Inferior parietal cortex (tissue), 1 donor: ENCODE measurements around the gene PAMR1.
"Not testable (repeated sequence)": the region's sequence is repeated elsewhere in the genome, so short reads cannot be mapped to it uniquely, and the experiment has no call there.

Experiments used
- DNase-seq: peaks from one replicate; pipeline ENCODE4 v3.0.0-alpha.2; 2016; ENCODE audit errors: extremely low spot score

Gene PAMR1

DNA sequence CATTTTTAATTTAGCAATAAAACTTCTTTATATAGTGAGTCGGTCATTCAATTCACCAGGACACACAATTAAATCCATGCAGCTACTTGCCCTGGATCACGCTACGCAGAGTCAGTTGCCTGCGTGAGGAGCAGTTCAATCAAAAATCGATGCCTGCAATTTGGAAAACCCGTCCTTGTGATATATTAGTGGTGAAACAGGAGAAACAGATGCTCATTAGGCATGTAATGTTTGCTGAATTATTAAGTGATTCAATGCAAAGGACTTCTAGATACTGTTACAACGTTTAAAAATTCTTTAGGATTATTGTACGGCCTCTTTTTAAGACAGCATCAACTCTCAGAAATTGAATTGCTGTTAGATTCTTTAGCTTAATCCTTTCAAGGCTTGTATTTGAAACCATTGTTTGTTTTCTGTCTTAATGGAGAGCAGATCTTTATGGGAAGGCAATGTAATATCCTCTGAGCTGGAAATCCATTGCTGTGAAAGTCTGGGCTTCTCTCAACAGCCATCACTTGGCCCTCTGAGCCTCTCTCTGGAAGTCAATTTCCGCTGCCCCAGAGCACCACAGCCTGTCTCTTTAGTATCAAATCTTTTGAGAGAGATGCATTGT, 20.1 kb upstream of the PAMR1 start:
- no peak for DNase-seq

DNA sequence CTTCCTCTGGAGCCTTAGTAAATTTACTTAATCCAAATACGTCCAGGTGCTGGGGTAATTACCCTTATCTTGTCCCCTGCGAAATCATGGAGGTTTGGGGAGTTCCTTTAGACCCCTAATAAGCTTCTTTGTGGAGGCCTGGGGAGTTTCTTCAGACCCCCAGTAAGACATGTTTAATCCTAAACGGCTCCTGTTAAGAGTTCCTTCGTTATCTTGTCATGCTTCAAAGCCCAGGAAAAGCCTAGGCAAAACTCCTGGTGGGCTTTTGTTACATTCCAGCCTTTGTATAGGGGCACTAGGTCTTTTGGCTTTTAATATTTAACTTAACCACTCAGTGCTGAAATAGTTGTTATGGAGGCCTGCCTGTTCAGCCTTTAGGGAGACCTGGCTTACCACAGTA, 18.1 kb upstream of the PAMR1 start:
- no peak for DNase-seq

- no peak for DNase-seq
Observed at GRCh38 chr11:35541621-35542375, 16.4 kb upstream of the PAMR1 start.

DNA sequence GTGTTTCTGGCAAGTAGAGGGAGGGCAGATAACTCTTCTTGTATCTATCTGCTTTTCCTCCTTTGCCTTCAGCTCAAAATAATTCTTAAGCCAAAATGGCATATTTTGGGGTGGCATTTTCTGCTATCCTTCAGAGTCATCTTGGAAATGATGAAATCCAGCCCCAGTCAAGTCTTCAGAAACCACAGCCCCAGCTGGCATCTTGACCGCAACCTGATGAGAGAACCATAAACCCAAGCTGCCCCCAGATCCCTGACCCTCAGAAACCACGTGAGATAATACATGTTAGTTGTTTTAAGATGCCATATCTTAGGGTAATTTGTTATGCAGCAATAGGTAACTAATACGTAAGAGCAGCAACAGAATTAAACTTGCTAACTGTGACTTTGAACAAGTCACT, 15.1 kb upstream of the PAMR1 start:
- no peak for DNase-seq

GRCh38 chr11:35539781-35540281, 14.4 kb upstream of the PAMR1 start:
- no peak for DNase-seq

DNA sequence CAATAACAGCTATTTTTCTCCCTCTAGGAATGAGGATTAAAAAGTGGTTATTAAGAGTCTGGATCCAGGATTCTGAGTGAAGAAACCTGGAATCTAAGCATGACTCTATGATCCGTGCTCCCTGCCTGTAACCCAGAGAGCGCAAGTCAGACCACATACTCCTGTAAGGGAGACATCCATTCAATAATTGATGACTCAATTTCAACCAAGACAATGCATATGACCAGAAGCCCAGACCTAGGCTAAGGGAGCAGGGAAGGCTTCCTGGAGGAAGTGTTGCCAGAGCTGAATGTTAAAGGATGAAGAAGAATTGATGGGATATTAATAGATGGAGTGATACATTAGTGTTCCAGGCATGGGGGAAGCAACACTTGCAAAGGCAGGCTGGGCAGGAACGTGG, 13.8 kb upstream of the PAMR1 start:
- DNase-seq = no peak

GRCh38 chr11:35536470-35536869, 11.1 kb upstream of the PAMR1 start:
- DNase-seq = no peak

- DNase-seq = no peak
Observed at GRCh38 chr11:35531246-35531645, 5.8 kb upstream of the PAMR1 start.

GRCh38 chr11:35529971-35530495, 4.6 kb upstream of the PAMR1 start:
- no peak for DNase-seq

GRCh38 chr11:35526370-35526792, 965 bp upstream of the PAMR1 start:
- DNase-seq = no peak

DNA sequence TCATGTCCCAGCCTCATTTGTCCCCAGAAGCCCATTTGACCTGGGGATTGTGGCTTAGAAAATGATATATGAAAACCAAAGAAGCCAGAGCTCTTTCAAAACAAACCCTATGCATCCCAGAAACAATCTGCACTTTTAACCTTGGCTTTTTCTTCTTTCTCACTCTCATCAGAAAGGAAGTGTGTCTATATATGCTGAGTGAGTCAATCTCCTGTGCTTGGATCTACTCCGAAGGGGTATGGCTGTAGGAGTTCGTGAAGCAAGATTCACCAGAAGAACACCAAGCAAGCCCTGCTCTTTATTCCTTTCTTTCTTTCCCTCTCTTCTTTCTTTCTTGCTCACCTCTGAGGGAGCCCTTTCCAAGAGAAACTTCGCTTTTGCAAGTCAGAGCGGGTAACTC, 636 bp downstream of the PAMR1 start:
- DNase-seq = no peak

GRCh38 chr11:35523861-35524260, 1.6 kb downstream of the PAMR1 start:
- DNase-seq = no peak

DNA sequence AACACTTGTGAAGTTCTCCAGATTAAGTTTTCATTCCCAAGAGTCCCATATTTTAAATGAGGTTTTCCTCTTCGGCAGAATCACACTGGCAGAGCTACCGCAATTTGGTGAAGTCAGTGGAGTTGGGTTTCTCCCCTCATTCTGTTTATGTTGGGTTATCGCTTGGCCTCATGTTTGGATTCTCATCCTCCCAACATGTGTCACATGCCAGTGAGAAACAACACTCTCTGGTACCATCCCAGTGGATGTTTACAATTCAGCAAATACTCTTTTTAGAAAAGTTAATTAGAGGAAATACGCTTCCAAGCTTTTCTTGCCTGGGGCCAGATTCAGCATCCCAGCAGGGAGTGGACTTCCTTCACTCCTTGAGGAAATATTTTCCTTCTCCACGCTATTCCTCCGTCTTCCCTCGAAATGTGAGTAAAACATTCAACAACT, 2.1 kb downstream of the PAMR1 start:
- DNase-seq = no peak

GRCh38 chr11:35522091-35522490, 3.3 kb downstream of the PAMR1 start:
- DNase-seq = not testable (repeated sequence)

DNA sequence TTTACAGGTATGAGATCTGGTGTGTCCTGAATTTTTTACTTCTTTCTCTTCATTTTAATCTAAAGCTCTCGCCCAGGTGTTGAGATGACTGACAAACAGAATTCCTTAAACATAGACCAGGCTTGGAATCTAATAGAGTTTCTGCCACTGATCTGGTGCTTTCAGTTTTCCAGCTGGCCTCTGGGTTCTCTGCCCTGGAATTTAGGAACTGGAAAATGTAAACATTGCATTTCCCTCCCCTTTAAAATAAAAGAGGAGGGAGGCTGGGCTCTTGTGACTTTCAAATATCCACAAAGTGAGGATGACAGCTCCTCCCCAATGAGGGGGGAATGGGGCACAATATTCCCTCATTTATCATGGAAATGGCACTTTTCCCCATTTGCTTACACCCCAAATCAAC, 5.0 kb downstream of the PAMR1 start:
- DNase-seq = no peak

DNA sequence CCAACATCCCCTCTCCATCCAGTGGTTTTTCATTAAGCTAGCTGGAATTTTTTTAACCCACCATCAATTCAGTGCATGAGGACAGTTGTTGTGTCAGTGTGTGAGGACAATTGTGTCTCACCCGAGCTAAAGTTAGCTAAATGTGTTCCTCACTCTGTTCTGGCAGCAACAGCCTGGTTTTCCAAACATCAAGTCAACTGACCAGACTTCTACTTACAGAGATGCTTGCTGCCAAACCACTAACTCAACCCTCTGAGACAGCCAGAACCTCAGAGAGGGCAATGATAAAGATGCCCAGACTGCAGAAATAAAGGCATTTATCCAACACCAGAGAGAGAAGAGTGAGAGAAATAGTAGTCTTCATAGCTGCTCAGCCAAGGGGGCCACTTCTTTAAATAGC, 6.7 kb downstream of the PAMR1 start:
- no peak for DNase-seq

DNA sequence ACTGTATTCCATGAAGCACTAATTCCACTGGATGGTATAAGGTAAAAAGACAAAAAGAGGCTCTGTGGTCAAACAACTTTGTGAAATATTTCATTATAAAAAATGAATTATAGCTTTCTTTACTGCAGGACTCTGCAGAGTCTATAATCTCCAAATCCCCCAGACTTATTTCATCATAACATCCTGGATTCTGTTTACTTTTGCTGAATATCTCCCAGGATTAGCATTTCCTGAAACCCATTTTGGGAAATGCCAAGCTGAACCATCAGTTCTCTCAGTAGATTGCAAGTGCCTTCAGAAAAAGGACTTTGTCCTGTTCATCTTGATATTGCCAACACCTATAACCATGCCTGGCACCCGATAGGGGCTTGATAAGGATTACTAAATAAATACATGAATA, 7.9 kb downstream of the PAMR1 start:
- no peak for DNase-seq

GRCh38 chr11:35516403-35516802, 9.0 kb downstream of the PAMR1 start:
- no peak for DNase-seq

GRCh38 chr11:35515224-35515623, 10.2 kb downstream of the PAMR1 start:
- no peak for DNase-seq

DNA sequence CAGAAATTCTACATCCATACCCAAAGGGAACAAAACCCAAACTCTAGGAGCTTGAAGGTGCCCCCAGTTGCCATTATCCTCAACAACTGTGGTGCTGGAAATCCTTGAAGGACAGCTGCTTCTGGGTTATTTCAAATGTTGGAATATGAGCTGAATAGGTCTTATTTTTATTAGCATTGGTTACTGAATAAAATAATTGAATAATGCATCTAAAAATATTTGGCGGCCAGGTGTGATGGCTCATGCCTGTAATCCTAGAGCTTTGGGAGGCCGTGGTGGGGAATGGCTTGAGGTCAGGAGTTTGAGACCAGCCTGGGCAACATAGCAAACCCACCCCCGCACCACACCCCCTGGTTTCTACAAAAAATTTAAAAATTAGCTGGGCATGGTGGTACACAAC, 10.9 kb downstream of the PAMR1 start:
- no peak for DNase-seq

DNA sequence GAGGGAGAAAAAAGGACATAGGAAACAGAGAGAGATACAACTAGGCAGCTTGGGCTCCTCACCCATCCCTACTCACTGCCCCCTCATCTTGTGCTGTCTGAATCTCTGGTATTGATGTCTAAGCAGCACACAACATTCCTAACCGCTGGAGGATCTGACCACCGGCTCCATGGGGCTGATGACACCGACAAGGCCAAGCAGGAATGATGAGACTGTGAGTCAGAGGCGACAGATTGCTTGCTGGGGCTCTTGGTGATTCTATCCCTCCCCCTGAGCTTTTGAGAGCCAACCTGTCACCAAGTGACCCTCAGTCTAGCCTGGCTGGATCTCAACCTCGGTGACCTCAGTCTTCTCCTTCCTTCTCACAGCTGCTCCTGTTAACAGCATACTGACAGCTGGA, 13.8 kb downstream of the PAMR1 start:
- DNase-seq = no peak

- DNase-seq = no peak
Observed at GRCh38 chr11:35507688-35508087, 17.7 kb downstream of the PAMR1 start.

GRCh38 chr11:35501776-35502175, 23.6 kb downstream of the PAMR1 start:
- DNase-seq = no peak
